K562 (cell line): ENCODE results near the gene STMN3. TPM values are rescaled to one million over a fixed set of nuclear protein-coding genes. Genes with fewer than 3 reads are reported as not detected.

Experiments used
- CHCHD3 ChIP-seq: fragments of 250-450 bp; sonication (Bioruptor Pico); IDR thresholded peaks from 2 replicates; pipeline ENCODE4 v2.1.2; 2022; ENCODE audit warnings: mild to moderate bottlenecking
- CTCFL ChIP-seq: IDR thresholded peaks from 2 replicates; pipeline ENCODE4 v1.6.1; 2011; ENCODE audit warnings: borderline replicate concordance, low read depth, mild to moderate bottlenecking, moderate library complexity, low read length; ENCODE audit not compliant: insufficient read depth, poor library complexity, severe bottlenecking
- E2F3 ChIP-seq: fragments of 250-450 bp; sonication (Bioruptor Pico); IDR thresholded peaks from 2 replicates; pipeline ENCODE4 v1.4.0; 2020; ENCODE audit warnings: mild to moderate bottlenecking
- L3MBTL2 ChIP-seq: fragments of 450-650 bp; IDR thresholded peaks from 2 replicates; pipeline ENCODE4 v1.6.1; 2016; ENCODE audit warnings: mild to moderate bottlenecking, moderate library complexity
- MAFF ChIP-seq: IDR thresholded peaks from 2 replicates; pipeline ENCODE4 v1.6.1; 2012; ENCODE audit warnings: low read length, improper control_type of control experiment
- NFE2L1 ChIP-seq: fragments of 450-650 bp; IDR thresholded peaks from 2 replicates; pipeline ENCODE4 v1.6.1; 2016; ENCODE audit warnings: missing genetic modification characterization, low read depth, mild to moderate bottlenecking, missing compliant biosample characterization, moderate library complexity, borderline replicate concordance
- SPI1 ChIP-seq: IDR thresholded peaks from 2 replicates; pipeline ENCODE4 v1.6.1; 2011; ENCODE audit warnings: low read depth, low read length, control low read depth, borderline replicate concordance
- SREBF2 ChIP-seq: sonication (generic); formaldehyde crosslinking; IDR thresholded peaks from 2 replicates; pipeline ENCODE4 v1.4.0; 2020; ENCODE audit warnings: mild to moderate bottlenecking, missing genetic modification reagents
- XRCC3 ChIP-seq: fragments of 450-650 bp; IDR thresholded peaks from 2 replicates; pipeline ENCODE4 v1.6.1; 2017; ENCODE audit warnings: mild to moderate bottlenecking, moderate library complexity
- ZEB2 ChIP-seq: fragments of 450-650 bp; IDR thresholded peaks from 2 replicates; pipeline ENCODE4 v1.6.1; 2016
- ZNF589 ChIP-seq: fragments of 200-800 bp; sonication (Bioruptor generic); IDR thresholded peaks from 2 replicates; pipeline ENCODE4 v1.6.1; 2016; ENCODE audit warnings: low read depth, missing genetic modification characterization, missing compliant biosample characterization
- polyA plus RNA-seq, 8 experiments: library from polyadenylated mRNA; depleted of rRNA in 4 of 8; stranded (reverse) in 5 of 8; unstranded in 3 of 8; fragments of >200 nt; fragmentation: Nextera tagmentation in 2 of 8; fragmentation: Illumina TruSeq in 1 of 8; extraction: Ambion mirVana in 2 of 8; extraction: Trizol in 1 of 8; gene quantifications; 2 replicates each; pipeline versions ENCODE4 v1.2.1 to v1.2.3, GENCODE V29; 2011 to 2014; ENCODE audit warnings: inconsistent platforms in 1 of 8, missing spikeins in 1 of 8
- total RNA-seq, 7 experiments: library from RNA; depleted of rRNA in 6 of 7; stranded (reverse); fragments of >200 nt in 6 of 7; fragmentation: Illumina TruSeq in 2 of 7; extraction: Trizol in 2 of 7; gene quantifications; 2 replicates each; pipeline versions ENCODE4 v1.2.1 to v1.2.3, GENCODE V29; 2011 to 2021; ENCODE audit warnings: low replicate concordance in 1 of 7
- TF ChIP-seq, protein P1 (sequence below): sonication (generic); formaldehyde crosslinking; IDR thresholded peaks from 2 replicates; pipeline ENCODE4 v1.8.0; 2022; ENCODE audit warnings: mild to moderate bottlenecking, missing genetic modification reagents
- TF ChIP-seq, protein P2 (sequence below): fragments of 450-650 bp; IDR thresholded peaks from 2 replicates; pipeline ENCODE4 v1.6.1; 2017; ENCODE audit warnings: antibody characterized with exemption, mild to moderate bottlenecking
- TF ChIP-seq, protein P3 (sequence below), 2 experiments: fragments of 450-650 bp; conservative IDR thresholded peaks; 2 replicates each; pipeline ENCODE4 v1.6.1; 2017; ENCODE audit warnings: mild to moderate bottlenecking in 2 of 2, moderate library complexity in 2 of 2

The STMN3 gene
- total and polyA plus RNA-seq, 9 of the 15 experiments (the other 6 are each of a cell fraction or from before 2014, with no cell fraction given) = 0.70 to 65.6 (median 29.4) TPM

GRCh38 chr20:63652192-63652980, 838 bp downstream of the STMN3 start (continued):
- TF ChIP-seq E2F3 (CRISPR knock-in tag) = no peak
- TF ChIP-seq SPI1 = no peak
- no peak for TF ChIP-seq SREBF2 (CRISPR knock-in tag)
- TF ChIP-seq ZEB2 = no peak
- TF ChIP-seq CTCFL = peak; percentile 35
- TF ChIP-seq, protein P1, sequence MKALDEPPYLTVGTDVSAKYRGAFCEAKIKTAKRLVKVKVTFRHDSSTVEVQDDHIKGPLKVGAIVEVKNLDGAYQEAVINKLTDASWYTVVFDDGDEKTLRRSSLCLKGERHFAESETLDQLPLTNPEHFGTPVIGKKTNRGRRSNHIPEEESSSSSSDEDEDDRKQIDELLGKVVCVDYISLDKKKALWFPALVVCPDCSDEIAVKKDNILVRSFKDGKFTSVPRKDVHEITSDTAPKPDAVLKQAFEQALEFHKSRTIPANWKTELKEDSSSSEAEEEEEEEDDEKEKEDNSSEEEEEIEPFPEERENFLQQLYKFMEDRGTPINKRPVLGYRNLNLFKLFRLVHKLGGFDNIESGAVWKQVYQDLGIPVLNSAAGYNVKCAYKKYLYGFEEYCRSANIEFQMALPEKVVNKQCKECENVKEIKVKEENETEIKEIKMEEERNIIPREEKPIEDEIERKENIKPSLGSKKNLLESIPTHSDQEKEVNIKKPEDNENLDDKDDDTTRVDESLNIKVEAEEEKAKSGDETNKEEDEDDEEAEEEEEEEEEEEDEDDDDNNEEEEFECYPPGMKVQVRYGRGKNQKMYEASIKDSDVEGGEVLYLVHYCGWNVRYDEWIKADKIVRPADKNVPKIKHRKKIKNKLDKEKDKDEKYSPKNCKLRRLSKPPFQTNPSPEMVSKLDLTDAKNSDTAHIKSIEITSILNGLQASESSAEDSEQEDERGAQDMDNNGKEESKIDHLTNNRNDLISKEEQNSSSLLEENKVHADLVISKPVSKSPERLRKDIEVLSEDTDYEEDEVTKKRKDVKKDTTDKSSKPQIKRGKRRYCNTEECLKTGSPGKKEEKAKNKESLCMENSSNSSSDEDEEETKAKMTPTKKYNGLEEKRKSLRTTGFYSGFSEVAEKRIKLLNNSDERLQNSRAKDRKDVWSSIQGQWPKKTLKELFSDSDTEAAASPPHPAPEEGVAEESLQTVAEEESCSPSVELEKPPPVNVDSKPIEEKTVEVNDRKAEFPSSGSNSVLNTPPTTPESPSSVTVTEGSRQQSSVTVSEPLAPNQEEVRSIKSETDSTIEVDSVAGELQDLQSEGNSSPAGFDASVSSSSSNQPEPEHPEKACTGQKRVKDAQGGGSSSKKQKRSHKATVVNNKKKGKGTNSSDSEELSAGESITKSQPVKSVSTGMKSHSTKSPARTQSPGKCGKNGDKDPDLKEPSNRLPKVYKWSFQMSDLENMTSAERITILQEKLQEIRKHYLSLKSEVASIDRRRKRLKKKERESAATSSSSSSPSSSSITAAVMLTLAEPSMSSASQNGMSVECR (CRISPR knock-in tag) = peak; percentile 40
- no peak for TF ChIP-seq XRCC3
- TF ChIP-seq, protein P2, sequence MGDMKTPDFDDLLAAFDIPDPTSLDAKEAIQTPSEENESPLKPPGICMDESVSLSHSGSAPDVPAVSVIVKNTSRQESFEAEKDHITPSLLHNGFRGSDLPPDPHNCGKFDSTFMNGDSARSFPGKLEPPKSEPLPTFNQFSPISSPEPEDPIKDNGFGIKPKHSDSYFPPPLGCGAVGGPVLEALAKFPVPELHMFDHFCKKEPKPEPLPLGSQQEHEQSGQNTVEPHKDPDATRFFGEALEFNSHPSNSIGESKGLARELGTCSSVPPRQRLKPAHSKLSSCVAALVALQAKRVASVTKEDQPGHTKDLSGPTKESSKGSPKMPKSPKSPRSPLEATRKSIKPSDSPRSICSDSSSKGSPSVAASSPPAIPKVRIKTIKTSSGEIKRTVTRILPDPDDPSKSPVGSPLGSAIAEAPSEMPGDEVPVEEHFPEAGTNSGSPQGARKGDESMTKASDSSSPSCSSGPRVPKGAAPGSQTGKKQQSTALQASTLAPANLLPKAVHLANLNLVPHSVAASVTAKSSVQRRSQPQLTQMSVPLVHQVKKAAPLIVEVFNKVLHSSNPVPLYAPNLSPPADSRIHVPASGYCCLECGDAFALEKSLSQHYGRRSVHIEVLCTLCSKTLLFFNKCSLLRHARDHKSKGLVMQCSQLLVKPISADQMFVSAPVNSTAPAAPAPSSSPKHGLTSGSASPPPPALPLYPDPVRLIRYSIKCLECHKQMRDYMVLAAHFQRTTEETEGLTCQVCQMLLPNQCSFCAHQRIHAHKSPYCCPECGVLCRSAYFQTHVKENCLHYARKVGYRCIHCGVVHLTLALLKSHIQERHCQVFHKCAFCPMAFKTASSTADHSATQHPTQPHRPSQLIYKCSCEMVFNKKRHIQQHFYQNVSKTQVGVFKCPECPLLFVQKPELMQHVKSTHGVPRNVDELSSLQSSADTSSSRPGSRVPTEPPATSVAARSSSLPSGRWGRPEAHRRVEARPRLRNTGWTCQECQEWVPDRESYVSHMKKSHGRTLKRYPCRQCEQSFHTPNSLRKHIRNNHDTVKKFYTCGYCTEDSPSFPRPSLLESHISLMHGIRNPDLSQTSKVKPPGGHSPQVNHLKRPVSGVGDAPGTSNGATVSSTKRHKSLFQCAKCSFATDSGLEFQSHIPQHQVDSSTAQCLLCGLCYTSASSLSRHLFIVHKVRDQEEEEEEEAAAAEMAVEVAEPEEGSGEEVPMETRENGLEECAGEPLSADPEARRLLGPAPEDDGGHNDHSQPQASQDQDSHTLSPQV = 0 out of 2 replicates have a peak, but pooled peaks have one; percentile 20
- TF ChIP-seq MAFF = no peak
- TF ChIP-seq NFE2L1 (tag) = no peak
- no peak for TF ChIP-seq ZNF589 (CRISPR knock-in tag)
- TF ChIP-seq, protein P3, sequence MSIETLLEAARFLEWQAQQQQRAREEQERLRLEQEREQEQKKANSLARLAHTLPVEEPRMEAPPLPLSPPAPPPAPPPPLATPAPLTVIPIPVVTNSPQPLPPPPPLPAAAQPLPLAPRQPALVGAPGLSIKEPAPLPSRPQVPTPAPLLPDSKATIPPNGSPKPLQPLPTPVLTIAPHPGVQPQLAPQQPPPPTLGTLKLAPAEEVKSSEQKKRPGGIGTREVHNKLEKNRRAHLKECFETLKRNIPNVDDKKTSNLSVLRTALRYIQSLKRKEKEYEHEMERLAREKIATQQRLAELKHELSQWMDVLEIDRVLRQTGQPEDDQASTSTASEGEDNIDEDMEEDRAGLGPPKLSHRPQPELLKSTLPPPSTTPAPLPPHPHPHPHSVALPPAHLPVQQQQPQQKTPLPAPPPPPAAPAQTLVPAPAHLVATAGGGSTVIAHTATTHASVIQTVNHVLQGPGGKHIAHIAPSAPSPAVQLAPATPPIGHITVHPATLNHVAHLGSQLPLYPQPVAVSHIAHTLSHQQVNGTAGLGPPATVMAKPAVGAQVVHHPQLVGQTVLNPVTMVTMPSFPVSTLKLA (conservative IDR thresholded peaks at IDR 0.05) = peak in 1 of 2 experiments; percentile 30; a peak in 1 of 4 replicates
- TF ChIP-seq CHCHD3 (CRISPR knock-in tag) = no peak
- peak; percentile 86 for TF ChIP-seq L3MBTL2
